ENCODE measurements around the gene DTYMK.

DTYMK gene

GRCh38 chr2:241706537-241706936 is 19.9 kb upstream of the DTYMK start:
- no peak overlapping the region for H3K27ac ChIP-seq
- no peak for TF ChIP-seq ZFX (IDR thresholded peaks at IDR 0.05)

DNA sequence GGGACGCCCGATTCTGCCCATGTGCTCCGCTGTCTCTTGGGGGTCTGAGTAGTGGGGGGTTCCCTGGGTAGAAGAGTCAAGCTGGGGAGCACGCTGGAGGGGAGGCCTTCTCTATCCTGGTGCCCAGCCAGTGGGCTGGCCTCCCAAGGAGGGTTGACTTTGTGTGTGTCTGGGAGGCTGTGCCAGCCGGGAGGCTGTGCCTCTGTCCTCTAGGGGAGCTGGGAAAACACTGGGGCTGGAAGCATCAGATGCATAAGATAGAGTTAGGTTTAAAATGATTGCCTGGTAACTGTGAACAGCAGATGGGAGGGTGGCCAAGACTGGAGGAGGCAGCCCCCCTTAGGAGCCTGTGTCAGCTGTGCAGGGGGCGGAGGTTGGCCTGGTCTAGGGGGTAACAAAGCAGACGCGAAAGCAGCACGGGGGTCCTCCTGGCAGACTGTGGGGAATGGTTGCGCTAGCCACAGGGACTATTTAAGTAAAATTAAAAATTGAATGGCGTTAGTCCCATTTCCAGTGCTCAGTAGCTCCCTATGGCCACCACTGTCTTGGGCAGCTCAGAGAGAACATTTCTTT is 16.5 kb upstream of the DTYMK start:
- peak overlapping the region; percentile 96 for H3K27ac ChIP-seq
- TF ChIP-seq ZFX (IDR thresholded peaks at IDR 0.05), result no peak

DNA sequence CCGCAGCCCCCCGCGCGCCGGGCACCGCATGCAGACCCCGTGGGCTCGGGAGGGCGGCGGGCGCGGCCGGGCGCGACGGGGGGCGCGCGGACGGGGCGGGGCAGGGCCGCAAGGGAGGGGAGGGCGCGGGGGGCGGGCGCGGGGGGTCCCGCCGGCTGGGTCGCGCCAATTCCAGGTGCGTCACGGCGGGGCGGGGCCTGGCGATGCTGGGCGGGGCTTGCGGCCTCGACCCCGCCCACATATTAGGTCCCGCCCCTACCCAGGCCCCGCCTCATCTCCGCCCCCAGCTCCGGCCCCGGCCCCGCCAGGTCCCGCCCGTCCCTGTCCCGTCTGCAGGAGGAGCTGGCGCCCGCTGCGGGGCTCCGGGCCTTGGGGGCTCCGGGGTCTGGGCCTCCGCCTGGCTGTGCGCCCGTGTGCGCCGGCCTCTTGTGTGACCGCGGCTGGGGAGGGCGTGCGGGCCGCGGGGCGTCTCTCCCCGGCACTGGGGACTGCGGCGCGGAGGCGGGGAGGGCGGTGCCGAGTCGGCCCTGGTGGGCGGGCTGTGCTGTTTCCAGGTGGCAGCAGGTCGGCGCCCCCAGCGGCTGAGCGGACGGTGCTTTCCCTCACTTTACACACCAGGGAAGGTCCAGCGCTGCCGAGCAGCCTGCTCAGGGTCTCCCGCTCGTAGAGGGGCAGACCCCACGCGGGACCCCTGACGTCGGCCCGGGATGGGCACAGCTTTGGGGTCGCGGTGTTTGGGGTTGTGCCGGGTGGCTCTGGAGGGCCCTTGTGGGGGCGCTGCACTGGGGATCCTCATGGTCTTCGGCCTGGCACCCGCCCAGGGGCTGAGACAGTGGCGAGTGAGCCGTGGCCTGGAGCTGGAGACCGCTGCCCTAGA is 15.8 kb upstream of the DTYMK start:
- peak overlapping the region; percentile 96 for H3K27ac ChIP-seq
- no peak for TF ChIP-seq ZFX (IDR thresholded peaks at IDR 0.05)
- TF ChIP-seq, protein P1, sequence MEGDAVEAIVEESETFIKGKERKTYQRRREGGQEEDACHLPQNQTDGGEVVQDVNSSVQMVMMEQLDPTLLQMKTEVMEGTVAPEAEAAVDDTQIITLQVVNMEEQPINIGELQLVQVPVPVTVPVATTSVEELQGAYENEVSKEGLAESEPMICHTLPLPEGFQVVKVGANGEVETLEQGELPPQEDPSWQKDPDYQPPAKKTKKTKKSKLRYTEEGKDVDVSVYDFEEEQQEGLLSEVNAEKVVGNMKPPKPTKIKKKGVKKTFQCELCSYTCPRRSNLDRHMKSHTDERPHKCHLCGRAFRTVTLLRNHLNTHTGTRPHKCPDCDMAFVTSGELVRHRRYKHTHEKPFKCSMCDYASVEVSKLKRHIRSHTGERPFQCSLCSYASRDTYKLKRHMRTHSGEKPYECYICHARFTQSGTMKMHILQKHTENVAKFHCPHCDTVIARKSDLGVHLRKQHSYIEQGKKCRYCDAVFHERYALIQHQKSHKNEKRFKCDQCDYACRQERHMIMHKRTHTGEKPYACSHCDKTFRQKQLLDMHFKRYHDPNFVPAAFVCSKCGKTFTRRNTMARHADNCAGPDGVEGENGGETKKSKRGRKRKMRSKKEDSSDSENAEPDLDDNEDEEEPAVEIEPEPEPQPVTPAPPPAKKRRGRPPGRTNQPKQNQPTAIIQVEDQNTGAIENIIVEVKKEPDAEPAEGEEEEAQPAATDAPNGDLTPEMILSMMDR (conservative IDR thresholded peaks at IDR 0.05), result peak; percentile 66

- TF ChIP-seq, protein P1 (conservative IDR thresholded peaks at IDR 0.05), result peak; percentile 21; the same call in 1 of the 2 replicates
- TF ChIP-seq ZFX (IDR thresholded peaks at IDR 0.05), result peak; percentile 85
- H3K27ac ChIP-seq, result peak within 1 kb of the TSS; percentile 96
These were observed 15.0 kb upstream of the DTYMK start, which contains the start of gene ING5 for GRCh38 chr2:241701399-241702154. Gene ING5, plus strand, starts transcription at chr2:241702039. Its CDS starts 27 bp downstream, at chr2:241702066.

DNA sequence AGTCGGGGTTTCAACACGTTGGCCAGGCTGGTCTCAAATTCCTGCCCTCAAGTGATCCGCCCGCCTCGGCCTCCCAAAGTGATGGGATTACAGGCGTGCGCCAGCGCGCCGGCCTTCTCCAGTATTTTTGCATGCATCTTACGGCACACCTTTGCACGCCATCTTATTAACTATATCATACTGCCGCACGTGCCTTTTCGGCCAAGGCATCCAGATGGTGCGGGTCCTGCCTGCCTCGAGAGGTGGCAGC is 14.5 kb upstream of the DTYMK start:
- peak overlapping the region; percentile 96 for H3K27ac ChIP-seq
- TF ChIP-seq, protein P1 (conservative IDR thresholded peaks at IDR 0.05), result no peak; the same call in 1 of the 2 replicates
- no peak for TF ChIP-seq ZFX (IDR thresholded peaks at IDR 0.05)

DNA sequence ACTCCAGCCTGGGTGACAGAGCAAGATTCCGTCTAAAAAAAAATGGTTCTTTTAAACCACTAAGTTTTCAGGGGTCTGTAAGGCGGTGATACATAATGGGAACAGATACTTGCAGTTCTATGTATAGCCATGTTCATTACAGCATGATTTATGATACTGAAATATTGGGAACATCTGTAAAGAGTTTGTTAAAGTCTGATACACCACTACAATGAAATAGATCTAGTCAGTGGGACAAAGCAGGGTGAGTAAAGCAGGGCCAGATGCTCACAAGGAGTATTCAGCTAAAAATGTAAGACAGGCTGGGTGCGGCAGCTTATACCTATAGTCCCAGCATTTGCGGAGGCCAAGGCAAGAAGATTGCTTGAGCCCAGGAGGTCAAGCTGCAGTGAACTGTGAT is 9.0 kb upstream of the DTYMK start:
- TF ChIP-seq ZFX (IDR thresholded peaks at IDR 0.05), result no peak
- TF ChIP-seq, protein P1 (conservative IDR thresholded peaks at IDR 0.05), result no peak
- no peak overlapping the region for H3K27ac ChIP-seq

- H3K27ac ChIP-seq, result no peak overlapping the region
- no peak for TF ChIP-seq ZFX (IDR thresholded peaks at IDR 0.05)
- TF ChIP-seq, protein P1 (conservative IDR thresholded peaks at IDR 0.05), result no peak
These were observed 5.8 kb upstream of the DTYMK start for GRCh38 chr2:241692448-241692847.

GRCh38 chr2:241690202-241690717 is 3.6 kb upstream of the DTYMK start:
- H3K27ac ChIP-seq, result no peak overlapping the region
- no peak for TF ChIP-seq ZFX (IDR thresholded peaks at IDR 0.05)
- TF ChIP-seq, protein P1 (conservative IDR thresholded peaks at IDR 0.05), result no peak
